ENCODE data around the gene CDH24. TPM values are rescaled to one million over a fixed set of nuclear protein-coding genes. Genes with fewer than 3 reads are reported as not detected.

Gene CDH24
- total and polyA plus RNA-seq, 2 of the 13 experiments (the other 11 are each of a cell fraction or from before 2014, with no cell fraction given), result 0.69 to 0.99 TPM

DNA sequence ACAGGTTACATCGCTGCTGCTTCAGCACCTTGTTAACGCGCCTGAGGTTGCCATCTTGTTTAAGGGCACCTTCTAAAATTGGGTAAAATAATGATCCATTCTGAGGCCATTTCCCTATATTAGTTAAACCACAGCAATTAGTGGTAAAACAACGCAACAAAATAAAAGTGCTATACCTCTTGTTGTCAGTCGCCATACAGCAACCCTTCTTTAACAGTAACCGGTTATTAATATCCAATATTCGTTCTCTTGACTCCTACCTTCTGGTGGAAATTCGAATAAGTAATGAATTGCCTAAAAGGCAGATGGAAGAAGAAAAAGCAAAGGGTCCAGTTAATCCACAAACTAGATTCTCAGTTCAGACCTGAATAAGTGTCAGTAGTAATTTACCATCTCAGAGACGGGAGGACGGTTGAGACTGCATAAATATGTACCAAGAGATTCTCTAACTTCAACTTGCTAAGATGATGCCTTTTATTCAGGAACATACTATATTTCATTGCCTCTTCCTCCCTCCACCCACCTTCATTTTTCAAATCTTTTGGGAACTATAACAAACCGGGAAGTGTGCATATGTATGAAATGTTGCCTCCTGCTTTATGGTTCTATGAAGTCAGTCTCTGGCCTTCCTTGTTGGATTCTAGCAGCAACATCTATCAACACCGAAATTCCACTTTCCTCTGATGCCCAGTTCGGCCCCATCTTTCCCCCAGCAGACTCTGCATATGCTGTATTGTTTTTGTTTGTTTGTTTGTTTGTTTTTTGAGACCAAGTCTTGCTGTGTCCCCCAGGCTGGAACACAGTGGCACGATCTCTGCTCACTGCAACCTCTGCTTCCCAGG lies 21.8 kb downstream of the CDH24 start (continued):
- TF ChIP-seq, protein P1, sequence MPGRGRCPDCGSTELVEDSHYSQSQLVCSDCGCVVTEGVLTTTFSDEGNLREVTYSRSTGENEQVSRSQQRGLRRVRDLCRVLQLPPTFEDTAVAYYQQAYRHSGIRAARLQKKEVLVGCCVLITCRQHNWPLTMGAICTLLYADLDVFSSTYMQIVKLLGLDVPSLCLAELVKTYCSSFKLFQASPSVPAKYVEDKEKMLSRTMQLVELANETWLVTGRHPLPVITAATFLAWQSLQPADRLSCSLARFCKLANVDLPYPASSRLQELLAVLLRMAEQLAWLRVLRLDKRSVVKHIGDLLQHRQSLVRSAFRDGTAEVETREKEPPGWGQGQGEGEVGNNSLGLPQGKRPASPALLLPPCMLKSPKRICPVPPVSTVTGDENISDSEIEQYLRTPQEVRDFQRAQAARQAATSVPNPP (CRISPR knock-in tag; IDR thresholded peaks at IDR 0.05), result no peak
- TF ChIP-seq ZNF343 (CRISPR knock-in tag; IDR thresholded peaks at IDR 0.05) (no peak), ZFP36L2 (CRISPR knock-in tag; IDR thresholded peaks at IDR 0.05) (0 out of 2 replicates have a peak, but pooled peaks have one; percentile 65), ZSCAN25 (CRISPR knock-in tag; IDR thresholded peaks at IDR 0.05) (peak; percentile 62), FOXO1 (CRISPR knock-in tag; IDR thresholded peaks at IDR 0.05) (peak; percentile 20; the same call in 1 of the 2 replicates), SNAPC2 (CRISPR knock-in tag; IDR thresholded peaks at IDR 0.05) (0 out of 2 replicates have a peak, but pooled peaks have one; percentile 22), GFI1 (CRISPR knock-in tag; IDR thresholded peaks at IDR 0.05; ENCODE audit: borderline replicate concordance) (no peak), YEATS2 (CRISPR knock-in tag; IDR thresholded peaks at IDR 0.05; ENCODE audit: borderline replicate concordance) (no peak), EP300 (IDR thresholded peaks at IDR 0.05; ENCODE audit: low read depth in 2 of 2, low read length in 2 of 2) (0 out of 4 replicates have a peak, but pooled peaks of 1 of the 2 experiments have one; percentile 13), EP300 (CRISPR knock-in tag; IDR thresholded peaks at IDR 0.05; ENCODE audit: borderline replicate concordance) (no peak), DBP (CRISPR knock-in tag; IDR thresholded peaks at IDR 0.05; ENCODE audit: not compliant biosample characterization) (peak; percentile 31), ZNF567 (CRISPR knock-in tag; IDR thresholded peaks at IDR 0.05; ENCODE audit: borderline replicate concordance) (0 out of 2 replicates have a peak, but pooled peaks have one; percentile 29), KLF9 (CRISPR knock-in tag; IDR thresholded peaks at IDR 0.05; ENCODE audit: low read depth) (peak; percentile 13; the same call in 1 of the 2 replicates), ZNF232 (CRISPR knock-in tag; IDR thresholded peaks at IDR 0.05; ENCODE audit: borderline replicate concordance) (0 out of 2 replicates have a peak, but pooled peaks have one; percentile 5), GLI4 (CRISPR knock-in tag; IDR thresholded peaks at IDR 0.05; ENCODE audit: borderline replicate concordance) (0 out of 2 replicates have a peak, but pooled peaks have one; percentile 29), NFATC3 (CRISPR knock-in tag; IDR thresholded peaks at IDR 0.05) (0 out of 2 replicates have a peak, but pooled peaks have one; percentile 84), SKI (IDR thresholded peaks at IDR 0.05; ENCODE audit: partially characterized antibody) (no peak), EHMT2 (IDR thresholded peaks at IDR 0.05; ENCODE audit: borderline replicate concordance, low read depth, low read length) (peak; percentile 94), ZNF800 (CRISPR knock-in tag; IDR thresholded peaks at IDR 0.05) (peak; percentile 16; the same call in 1 of the 2 replicates)
- TF ChIP-seq, protein P2, sequence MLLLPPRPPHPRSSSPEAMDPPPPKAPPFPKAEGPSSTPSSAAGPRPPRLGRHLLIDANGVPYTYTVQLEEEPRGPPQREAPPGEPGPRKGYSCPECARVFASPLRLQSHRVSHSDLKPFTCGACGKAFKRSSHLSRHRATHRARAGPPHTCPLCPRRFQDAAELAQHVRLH (CRISPR knock-in tag; IDR thresholded peaks at IDR 0.05; ENCODE audit: borderline replicate concordance, low read depth), result 0 out of 2 replicates have a peak, but pooled peaks have one; percentile 0
- TF ChIP-seq, protein P3, sequence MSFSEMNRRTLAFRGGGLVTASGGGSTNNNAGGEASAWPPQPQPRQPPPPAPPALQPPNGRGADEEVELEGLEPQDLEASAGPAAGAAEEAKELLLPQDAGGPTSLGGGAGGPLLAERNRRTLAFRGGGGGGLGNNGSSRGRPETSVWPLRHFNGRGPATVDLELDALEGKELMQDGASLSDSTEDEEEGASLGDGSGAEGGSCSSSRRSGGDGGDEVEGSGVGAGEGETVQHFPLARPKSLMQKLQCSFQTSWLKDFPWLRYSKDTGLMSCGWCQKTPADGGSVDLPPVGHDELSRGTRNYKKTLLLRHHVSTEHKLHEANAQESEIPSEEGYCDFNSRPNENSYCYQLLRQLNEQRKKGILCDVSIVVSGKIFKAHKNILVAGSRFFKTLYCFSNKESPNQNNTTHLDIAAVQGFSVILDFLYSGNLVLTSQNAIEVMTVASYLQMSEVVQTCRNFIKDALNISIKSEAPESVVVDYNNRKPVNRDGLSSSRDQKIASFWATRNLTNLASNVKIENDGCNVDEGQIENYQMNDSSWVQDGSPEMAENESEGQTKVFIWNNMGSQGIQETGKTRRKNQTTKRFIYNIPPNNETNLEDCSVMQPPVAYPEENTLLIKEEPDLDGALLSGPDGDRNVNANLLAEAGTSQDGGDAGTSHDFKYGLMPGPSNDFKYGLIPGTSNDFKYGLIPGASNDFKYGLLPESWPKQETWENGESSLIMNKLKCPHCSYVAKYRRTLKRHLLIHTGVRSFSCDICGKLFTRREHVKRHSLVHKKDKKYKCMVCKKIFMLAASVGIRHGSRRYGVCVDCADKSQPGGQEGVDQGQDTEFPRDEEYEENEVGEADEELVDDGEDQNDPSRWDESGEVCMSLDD (CRISPR knock-in tag; IDR thresholded peaks at IDR 0.05; ENCODE audit: borderline replicate concordance), result peak; percentile 6; the same call in 1 of the 2 replicates
